Esophagus squamous epithelium (tissue), 5 donors: Measurements from ENCODE around the gene MCTP2. TPM values are rescaled to one million over a fixed set of nuclear protein-coding genes. Genes with fewer than 3 reads are reported as not detected.

Source experiments
- DNase-seq: peaks from one replicate; lab custom pipeline; 2025; lab: John Stamatoyannopoulos, UW
- H3K27ac ChIP-seq, 4 donors: fragments of 200-600 bp; sonication (generic); one replicate each; pipeline ENCODE4 v1.5.1; 2016 to 2019; ENCODE audit warnings: mild to moderate bottlenecking in 1 of 4
- H3K27me3 ChIP-seq, 4 donors: fragments of 200-600 bp; sonication (generic); 1 replicate in 3 of 4; 2 replicates in 1 of 4; pipeline versions ENCODE4 v1.5.1 to v1.6.0; 2017 to 2021; ENCODE audit warnings: antibody characterized with exemption in 1 of 4
- H3K36me3 ChIP-seq, 3 donors: fragments of 200-600 bp; sonication (generic); one replicate each; pipeline ENCODE4 v1.5.1; 2016 to 2019
- H3K4me1 ChIP-seq, 3 donors: fragments of 200-600 bp; sonication (generic); one replicate each; pipeline ENCODE4 v1.5.1; 2017 to 2019
- H3K4me3 ChIP-seq, 4 donors: fragments of 200-600 bp; sonication (generic); 1 replicate in 3 of 4; 2 replicates in 1 of 4; pipeline ENCODE4 v1.5.1; 2016 to 2019; ENCODE audit warnings: mild to moderate bottlenecking in 2 of 4, moderate library complexity in 1 of 4
- H3K9me3 ChIP-seq, 3 donors: fragments of 200-600 bp; sonication (generic); one replicate each; pipeline ENCODE4 v1.5.1; 2016 to 2019
- POLR2A ChIP-seq, 4 donors: fragments of 450-650 bp; IDR thresholded peaks; one replicate each; pipeline ENCODE4 v1.6.1; 2017; ENCODE audit warnings: antibody characterized with exemption in 4 of 4, mild to moderate bottlenecking in 4 of 4, moderate library complexity in 3 of 4
- WGBS, 2 donors: methylation state at CpG; one replicate each; pipeline ENCODE4 v1.1.5; 2018; 5-methylcytosine and 5-hydroxymethylcytosine counted together
- intact Hi-C: fragments of 100-400 bp; cut with DNase I; formaldehyde crosslinking; loops from one replicate; pipeline ENCODE4 v1.15.0; 2022
- total RNA-seq, 4 donors: library from RNA; depleted of rRNA; stranded (reverse); fragments of >200 nt; gene quantifications; one replicate each; pipeline ENCODE4 v1.1.0, GENCODE V29; 2016
- TF ChIP-seq, protein P1 (sequence below), 6 experiments: fragments of 450-650 bp in 4 of 6; fragments of 200-600 bp in 2 of 6; sonication (generic) in 2 of 6; IDR thresholded peaks; one replicate each; pipeline ENCODE4 v1.5.1; 2016 to 2019; ENCODE audit warnings: antibody characterized with exemption in 6 of 6, mild to moderate bottlenecking in 4 of 6, moderate library complexity in 4 of 6
- donor health status: DM: yes; HTN: yes; CAD: no.

Gene MCTP2
- total RNA-seq, 4 donors from 2014 or later = 11.2 to 29.9 (median 15.6) TPM

DNA sequence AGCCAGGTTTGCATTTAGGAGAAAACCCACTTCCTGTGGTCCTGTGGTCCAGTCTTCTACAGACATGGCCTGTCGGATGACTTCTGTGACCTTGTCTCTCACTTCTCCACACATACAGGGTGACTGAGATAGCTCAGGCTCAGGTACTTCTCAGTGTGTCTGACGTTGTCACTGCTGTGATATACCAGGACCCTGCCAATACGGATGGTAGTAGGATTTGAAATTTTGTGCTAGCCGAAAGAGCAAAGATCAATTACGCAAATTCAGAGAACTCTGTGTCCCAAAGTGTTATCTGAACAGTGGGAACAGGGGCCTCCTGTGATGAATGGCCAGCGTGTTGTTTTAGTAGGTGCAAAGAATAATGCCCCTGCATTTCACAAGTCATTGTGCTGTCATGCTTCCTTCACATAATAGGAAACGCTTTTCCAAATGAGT lies 128.9 kb downstream of the MCTP2 start:
- intact Hi-C loops = no loop called here
- Histone ChIP-seq H3K4me3 (no peak overlapping the region), H3K36me3 (peaks cover 0 to 51% (median 0%) of the 10 kb centered on the region in 3 donors), H3K9me3 (no peaks in the 10 kb centered on the region), H3K27me3 (no peaks in the 10 kb centered on the region), H3K4me1 (no peaks in the 10 kb centered on the region), H3K27ac (no peak overlapping the region)
- TF ChIP-seq, protein P1, sequence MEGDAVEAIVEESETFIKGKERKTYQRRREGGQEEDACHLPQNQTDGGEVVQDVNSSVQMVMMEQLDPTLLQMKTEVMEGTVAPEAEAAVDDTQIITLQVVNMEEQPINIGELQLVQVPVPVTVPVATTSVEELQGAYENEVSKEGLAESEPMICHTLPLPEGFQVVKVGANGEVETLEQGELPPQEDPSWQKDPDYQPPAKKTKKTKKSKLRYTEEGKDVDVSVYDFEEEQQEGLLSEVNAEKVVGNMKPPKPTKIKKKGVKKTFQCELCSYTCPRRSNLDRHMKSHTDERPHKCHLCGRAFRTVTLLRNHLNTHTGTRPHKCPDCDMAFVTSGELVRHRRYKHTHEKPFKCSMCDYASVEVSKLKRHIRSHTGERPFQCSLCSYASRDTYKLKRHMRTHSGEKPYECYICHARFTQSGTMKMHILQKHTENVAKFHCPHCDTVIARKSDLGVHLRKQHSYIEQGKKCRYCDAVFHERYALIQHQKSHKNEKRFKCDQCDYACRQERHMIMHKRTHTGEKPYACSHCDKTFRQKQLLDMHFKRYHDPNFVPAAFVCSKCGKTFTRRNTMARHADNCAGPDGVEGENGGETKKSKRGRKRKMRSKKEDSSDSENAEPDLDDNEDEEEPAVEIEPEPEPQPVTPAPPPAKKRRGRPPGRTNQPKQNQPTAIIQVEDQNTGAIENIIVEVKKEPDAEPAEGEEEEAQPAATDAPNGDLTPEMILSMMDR (IDR thresholded peaks at IDR 0.05) = no peak
- TF ChIP-seq POLR2A (IDR thresholded peaks at IDR 0.05) = no peak
- DNase-seq = no peak
- 81 to 84% methylated on average over 7 of the region's 7 CpGs for WGBS, 2 donors

- H3K9me3 ChIP-seq = no peaks in the 10 kb centered on the region
- H3K27me3 ChIP-seq = no peaks in the 10 kb centered on the region
- H3K4me3 ChIP-seq = no peak overlapping the region
- H3K27ac ChIP-seq = no peak overlapping the region
- intact Hi-C loops = no loop called here
- 86 to 91% methylated on average over 4 of the region's 4 CpGs for WGBS, 2 donors
- no peak for TF ChIP-seq POLR2A (IDR thresholded peaks at IDR 0.05)
- TF ChIP-seq, protein P1 (IDR thresholded peaks at IDR 0.05) = no peak
- DNase-seq = no peak
- H3K4me1 ChIP-seq = no peaks in the 10 kb centered on the region
- peaks cover 0 to 48% (median 0%) of the 10 kb centered on the region in 3 donors for H3K36me3 ChIP-seq
These were observed 131.2 kb downstream of the MCTP2 start for GRCh38 chr15:94362385-94363092.

GRCh38 chr15:94363382-94363781 lies 132.0 kb downstream of the MCTP2 start:
- DNase-seq = no peak
- Histone ChIP-seq H3K36me3 (peaks cover 0 to 53% (median 0%) of the 10 kb centered on the region in 3 donors), H3K27ac (no peak overlapping the region), H3K4me3 (no peak overlapping the region), H3K9me3 (no peaks in the 10 kb centered on the region), H3K27me3 (no peaks in the 10 kb centered on the region), H3K4me1 (no peaks in the 10 kb centered on the region)
- intact Hi-C loops = no loop called here
- TF ChIP-seq, protein P1 (IDR thresholded peaks at IDR 0.05) = no peak
- no peak for TF ChIP-seq POLR2A (IDR thresholded peaks at IDR 0.05)
- 82 to 97% methylated on average over 4 of the region's 4 CpGs for WGBS, 2 donors

DNA sequence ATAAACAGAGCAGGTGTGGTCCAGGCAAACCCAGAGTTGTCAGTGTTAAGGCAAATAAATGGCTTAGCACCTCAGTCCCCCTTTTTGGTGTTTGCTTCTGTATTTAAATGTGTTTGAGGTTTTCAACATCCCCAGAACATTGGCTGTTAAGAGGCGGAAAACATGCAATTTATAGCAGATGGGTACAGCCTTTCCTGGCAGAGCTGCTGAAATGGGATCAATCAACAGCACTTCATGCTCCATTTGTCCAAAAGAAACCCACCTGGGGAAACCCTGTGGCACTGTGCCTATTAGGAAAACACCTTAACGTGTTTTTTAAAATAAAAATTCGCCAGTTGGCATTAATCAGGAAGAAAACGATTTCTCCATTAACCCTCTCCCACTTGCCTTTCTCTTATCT lies 135.4 kb downstream of the MCTP2 start:
- intact Hi-C loops = no loop called here
- no peak overlapping the region for H3K4me3 ChIP-seq
- H3K4me1 ChIP-seq = peaks cover 0 to 6% (median 0%) of the 10 kb centered on the region in 3 donors
- DNase-seq = no peak
- no peaks in the 10 kb centered on the region for H3K27me3 ChIP-seq
- TF ChIP-seq, protein P1 (IDR thresholded peaks at IDR 0.05) = no peak
- TF ChIP-seq POLR2A (IDR thresholded peaks at IDR 0.05) = no peak
- 62 to 72% methylated on average over 4 of the region's 4 CpGs for WGBS, 2 donors
- H3K27ac ChIP-seq = no peak overlapping the region
- H3K9me3 ChIP-seq = no peaks in the 10 kb centered on the region
- H3K36me3 ChIP-seq = peaks cover 0 to 52% (median 0%) of the 10 kb centered on the region in 3 donors

GRCh38 chr15:94367726-94368535 lies 136.6 kb downstream of the MCTP2 start:
- no peaks in the 10 kb centered on the region for H3K27me3 ChIP-seq
- intact Hi-C loops = no loop called here
- 74 to 86% methylated on average over 6 of the region's 6 CpGs for WGBS, 2 donors
- TF ChIP-seq POLR2A (IDR thresholded peaks at IDR 0.05) = no peak
- TF ChIP-seq, protein P1 (IDR thresholded peaks at IDR 0.05) = no peak
- no peak for DNase-seq
- H3K36me3 ChIP-seq = peaks cover 0 to 56% (median 0%) of the 10 kb centered on the region in 3 donors
- H3K9me3 ChIP-seq = no peaks in the 10 kb centered on the region
- H3K4me1 ChIP-seq = peaks cover 0 to 6% (median 0%) of the 10 kb centered on the region in 3 donors
- no peak overlapping the region for H3K4me3 ChIP-seq
- no peak overlapping the region for H3K27ac ChIP-seq
